ENCODE data around the gene S100A6.

S100A6 gene

DNA sequence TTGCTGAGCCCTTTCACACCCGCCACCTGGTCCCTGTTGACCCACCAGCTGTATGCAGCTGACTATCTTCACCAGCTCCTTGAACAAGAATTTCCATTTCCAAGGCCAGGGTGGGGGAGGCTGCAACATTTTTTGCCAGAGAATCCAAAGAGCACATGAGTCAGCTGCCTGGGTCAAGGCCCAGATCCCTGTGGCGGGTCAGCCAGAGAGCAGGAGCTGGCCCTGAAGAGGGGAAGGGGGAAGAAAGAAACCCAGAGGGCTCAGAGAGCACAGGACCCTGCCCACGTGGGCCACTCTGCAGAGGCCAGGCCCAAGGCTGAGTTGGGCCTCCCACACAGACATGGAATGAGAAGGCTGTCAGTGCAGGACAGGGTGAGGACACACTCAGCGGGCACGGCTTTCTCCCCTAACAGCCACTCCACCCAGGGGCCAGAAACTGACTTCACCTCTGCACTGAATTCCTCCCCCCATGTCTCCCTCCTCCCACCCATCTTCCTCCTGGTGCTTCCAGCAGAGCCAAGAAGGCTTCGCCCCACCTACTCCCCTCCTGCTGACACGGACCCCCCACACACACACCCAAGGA, 28.9 kb downstream of the S100A6 start:
- no peak for DNase-seq (ENCODE audit: low read depth in 4 of 4, low spot score in 1 of 4)

DNA sequence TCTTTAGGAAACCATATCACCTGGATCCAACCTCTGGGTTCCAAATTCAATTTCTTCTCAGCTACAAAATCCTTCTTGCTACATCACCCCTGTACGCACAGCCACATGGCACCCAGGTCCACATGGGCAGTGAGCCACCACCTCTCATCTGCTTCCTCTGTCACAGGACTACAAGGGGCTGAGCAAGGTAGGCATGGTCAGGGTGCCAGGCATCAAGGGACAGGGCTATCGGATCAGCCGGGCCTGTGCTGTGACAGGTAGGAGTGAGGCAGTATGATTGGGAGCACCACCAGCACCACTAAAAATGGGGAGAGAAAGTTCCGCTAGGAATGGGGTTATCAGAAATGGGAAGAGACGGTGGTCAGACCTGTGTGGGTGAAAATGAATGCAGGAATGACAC, 29.4 kb downstream of the S100A6 start:
- no peak for DNase-seq (ENCODE audit: low read depth in 4 of 4, low spot score in 1 of 4)

DNA sequence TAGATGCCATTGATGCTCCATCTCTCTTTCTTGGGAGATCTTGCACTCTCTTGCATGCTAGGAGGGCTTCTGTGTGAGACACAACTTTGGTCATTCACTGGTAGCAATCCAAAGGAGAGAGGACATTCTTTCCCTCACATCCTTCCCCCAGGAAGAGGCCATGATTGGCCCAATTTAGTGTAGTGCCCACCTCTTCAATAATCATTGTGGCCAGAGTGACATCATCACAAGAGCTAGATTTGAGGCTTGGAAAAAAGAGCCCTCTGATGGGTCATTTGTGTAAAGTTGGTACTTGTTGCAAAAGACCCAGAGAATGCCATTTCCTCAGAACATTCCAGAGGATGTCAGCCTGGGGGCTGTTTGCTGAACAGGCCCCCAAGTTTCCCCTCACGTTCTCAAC, 30.2 kb downstream of the S100A6 start:
- no peak for DNase-seq (ENCODE audit: low read depth in 4 of 4, low spot score in 1 of 4)

DNA sequence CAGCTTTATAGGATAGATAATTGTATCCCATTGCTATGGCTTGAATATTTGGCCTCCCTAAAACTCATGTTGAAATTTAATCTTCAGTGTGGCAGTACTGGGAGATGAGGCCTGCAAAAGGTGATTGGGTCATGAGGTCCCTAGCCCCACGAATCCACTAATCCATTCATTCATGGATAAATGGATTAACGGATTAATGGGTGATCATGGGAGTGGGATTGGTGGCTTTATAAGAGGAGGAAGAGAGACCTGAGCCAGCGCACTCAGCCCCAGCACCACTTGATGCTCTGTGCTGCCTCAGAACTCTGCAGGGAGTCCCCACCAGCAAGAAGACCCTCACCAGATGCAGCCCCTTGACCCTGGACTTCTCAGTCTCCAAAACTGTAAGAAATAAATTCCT, 32.0 kb downstream of the S100A6 start:
- no peak for DNase-seq (ENCODE audit: low read depth in 4 of 4, low spot score in 1 of 4)

DNA sequence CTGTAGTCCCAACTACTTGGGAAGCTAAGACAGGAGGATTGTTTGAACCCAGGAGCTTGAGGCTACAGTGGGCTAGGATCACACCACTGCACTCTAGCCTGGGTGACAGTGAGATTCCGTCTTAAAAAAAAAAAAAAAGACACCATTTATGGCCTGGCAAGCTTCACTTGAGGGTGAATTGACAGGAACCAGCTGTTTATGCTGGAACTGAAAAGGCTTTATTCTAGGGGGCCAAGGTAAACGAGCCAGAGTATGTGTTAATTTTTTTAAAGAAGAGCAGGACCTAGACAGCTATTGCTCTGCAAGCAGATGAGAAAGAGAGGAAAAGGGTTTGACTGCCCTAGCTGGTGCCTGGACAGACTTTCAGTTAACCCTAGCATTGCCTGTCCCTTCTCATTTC, 37.0 kb downstream of the S100A6 start:
- DNase-seq (ENCODE audit: low read depth in 4 of 4, low spot score in 1 of 4): no peak

DNA sequence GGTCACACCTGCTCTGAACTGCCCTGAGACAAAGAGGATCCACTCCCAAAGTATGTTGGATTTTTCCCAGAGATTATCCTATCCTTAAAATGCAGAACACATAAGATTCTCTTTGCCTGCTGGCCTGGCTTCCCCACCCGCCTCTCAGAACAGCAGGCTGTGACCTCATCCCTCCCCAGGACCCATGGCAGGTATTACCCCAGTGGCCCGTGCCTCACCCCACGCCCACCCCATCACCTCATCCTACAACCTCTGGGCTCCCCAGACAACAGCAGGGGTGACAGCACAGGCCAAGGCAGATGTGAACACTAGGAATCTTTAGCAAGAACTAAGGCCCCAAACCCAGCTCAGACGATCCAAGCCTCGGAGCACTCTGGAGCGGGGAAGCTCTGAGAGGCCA, 40.3 kb downstream of the S100A6 start:
- no peak for DNase-seq (ENCODE audit: low read depth in 4 of 4, low spot score in 1 of 4)

DNA sequence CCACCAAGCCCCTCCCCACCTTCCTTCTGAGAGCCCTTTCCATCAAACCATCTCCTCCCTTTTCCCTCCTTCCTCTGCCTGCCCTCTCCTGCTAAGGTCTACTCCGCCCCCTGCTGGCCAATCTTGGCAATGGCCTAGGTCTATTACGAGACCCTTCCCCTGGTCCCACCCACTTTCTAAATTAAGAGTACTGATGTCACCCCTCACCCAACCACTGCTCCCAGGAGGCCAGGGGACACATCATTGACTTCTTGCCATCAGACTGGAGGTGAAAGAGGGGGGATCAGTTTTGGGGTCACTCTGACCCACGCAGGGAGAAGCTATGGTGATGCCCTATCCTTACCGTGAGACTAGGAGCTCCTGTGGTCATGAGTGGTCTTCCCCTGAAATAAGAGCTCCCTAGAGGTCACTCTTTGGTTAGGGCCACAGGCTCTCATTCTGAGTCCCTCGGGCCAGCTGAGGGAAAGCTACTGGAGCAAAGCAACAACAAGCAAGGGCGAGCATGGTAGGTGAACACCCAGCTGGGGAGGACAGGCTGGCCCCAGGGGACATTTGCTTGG, 40.7 kb downstream of the S100A6 start:
- DNase-seq (ENCODE audit: low read depth in 4 of 4, low spot score in 1 of 4): peak; percentile 73 to 76 (median 74)

DNA sequence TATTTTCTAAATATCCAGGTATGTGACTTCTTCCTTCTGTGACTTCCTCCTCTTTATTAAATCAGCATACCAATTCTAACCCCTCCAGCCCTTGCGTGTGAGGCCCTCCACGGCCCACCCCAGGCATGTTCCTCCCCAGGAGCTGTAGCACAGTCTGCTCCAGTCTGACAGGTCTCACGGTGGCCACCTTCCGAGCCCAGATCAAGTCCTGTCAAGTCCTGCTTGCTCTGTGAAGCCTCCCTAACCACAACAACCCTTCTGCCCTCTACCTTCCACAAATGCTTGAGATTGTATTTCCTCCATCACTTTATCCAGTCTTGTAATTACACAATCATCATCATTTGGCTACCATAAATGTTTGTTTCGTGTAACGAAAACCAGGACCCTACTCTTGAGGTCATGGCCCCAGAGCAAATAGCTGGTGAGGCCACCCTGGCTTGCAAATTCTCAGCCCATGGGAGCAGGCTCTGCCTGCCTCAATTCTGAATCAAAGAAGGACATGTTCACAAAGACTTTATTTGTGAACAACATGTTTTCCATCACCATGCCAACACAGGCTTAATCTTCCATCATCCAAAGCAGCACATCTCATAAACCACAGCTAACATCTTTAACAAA, 42.3 kb downstream of the S100A6 start:
- DNase-seq (ENCODE audit: low read depth in 4 of 4, low spot score in 1 of 4): no peak

DNA sequence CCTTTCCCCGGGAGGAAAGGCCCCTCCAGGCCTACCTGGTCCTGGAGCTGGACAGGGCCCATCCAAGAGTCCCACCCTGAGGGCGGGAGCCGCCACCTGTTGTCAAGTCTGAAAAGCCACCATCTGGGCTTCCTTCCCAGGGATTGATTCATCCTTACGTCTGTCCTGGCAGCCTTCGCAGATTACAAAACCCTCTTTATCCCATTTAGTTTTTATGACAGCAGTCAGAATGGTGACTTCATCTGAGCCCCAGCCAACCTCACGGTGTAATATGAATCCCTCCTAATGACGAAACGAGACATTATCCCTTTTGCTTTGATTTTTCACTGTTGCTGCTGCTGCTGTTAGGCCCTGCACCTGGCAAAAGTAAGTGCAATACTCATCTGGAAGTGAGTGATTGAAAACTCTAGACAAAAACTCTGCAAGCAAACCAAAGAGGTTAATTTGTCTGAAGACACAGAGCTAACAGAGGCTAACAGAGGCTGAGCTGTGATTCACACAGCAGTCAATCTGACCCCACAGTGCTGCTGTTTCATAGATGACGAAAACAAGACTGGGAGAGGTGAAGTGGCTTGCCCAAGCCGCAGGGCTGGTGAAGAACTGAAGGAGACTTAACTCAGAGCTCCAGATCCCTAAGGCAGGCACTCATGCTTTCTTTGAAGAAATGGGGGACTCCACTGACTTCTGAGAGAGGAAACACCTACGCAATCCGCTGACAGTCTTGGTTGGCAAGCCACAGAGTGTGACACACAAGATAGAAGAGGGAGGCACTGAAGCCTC, 45.3 kb downstream of the S100A6 start:
- DNase-seq (ENCODE audit: low read depth in 4 of 4, low spot score in 1 of 4): no peak

DNA sequence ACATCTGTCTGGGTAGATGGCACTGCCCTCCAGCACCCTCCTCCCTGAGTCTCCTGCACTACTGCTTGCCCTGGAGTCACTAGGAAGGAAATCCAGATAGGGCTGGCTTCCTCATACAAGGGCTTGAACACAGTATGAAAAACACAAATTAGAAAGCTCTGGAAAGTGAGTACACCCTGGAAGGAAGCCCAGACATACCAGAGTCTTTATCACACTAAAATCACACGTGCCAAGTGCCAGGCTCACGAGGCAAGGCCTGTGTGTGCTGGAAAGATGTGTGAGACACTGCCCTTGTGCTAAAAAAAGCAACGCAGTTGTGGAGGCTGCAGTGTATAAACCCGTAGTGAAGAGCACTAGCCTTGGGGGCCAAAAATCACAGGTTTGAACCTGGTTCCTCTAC, 47.1 kb downstream of the S100A6 start:
- DNase-seq (ENCODE audit: low read depth in 4 of 4, low spot score in 1 of 4): no peak

DNA sequence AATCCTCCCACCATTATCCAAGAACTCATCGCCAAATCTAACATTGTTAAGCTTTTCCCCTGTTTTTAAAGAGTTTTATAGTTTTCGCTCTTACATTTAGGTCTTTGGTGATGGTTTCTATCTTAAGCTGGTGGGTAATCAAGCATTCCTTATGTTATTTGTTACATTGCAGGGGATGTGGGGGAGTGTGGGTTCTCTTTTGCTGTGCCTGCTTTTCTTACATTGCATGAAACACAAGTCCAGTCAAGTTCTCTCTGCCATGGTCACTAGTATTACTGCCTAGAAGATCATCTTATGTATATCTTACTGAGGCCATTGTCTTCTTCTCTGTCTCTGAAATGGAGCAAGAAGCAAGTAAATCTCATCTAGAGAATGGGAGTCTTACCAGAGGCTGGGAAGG, 48.1 kb downstream of the S100A6 start:
- no peak for DNase-seq (ENCODE audit: low read depth in 4 of 4, low spot score in 1 of 4)

DNA sequence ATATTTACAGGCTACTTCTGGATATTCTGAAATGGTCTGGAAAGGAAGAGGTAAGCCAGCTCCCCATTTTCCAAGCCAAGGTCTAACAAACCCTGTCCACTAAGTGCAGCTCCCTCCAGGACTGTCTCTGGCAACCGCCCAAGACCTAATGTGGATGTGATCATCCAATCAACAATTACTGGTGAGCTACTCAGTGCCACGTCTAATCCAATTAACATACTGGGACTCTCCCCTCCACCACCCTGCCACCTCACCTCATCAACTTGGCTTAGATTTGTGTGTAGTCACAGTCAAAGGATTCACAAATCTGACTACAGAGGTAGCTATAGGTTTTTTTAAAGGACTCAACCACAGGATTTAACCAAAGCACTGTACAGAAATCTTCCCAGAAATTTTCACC, 49.9 kb downstream of the S100A6 start:
- DNase-seq (ENCODE audit: low read depth in 4 of 4, low spot score in 1 of 4): no peak

All from stimulated activated CD4-positive, alpha-beta T cell treated with anti-CD3 and anti-CD28 coated beads, Interleukin-1b, Interleukin-23, amount 100 ng/mL, for 24 hours (primary cell).